IMR-90 (cell line): ENCODE results near the gene CALCOCO2. TPM values are rescaled to one million over a fixed set of nuclear protein-coding genes. Genes with fewer than 3 reads are reported as not detected.

Source experiments
- ATAC-seq: fragments of 200-7000 bp; cut with Tn5 transposase; 2 replicates; pipeline ENCODE4 v1.9.1; 2020; ENCODE audit warnings: low read depth, mild to moderate bottlenecking, moderate library complexity
- Bru-seq: library from RNA; stranded (reverse); fragments of 400-500 nt; gene quantifications from one replicate; lab custom pipeline; 2021; lab: Mats Ljungman, UMichigan
- BruChase-seq, 2 experiments: library from RNA; stranded (reverse); fragments of 400-500 nt; gene quantifications; one replicate each; lab custom pipeline; 2021; lab: Mats Ljungman, UMichigan
- BruUV-seq: library from RNA; stranded (reverse); fragments of 400-500 nt; replicated peaks from 2 replicates; lab custom pipeline; 2021; lab: Mats Ljungman, UMichigan
- CTCF ChIA-PET: fragments of 300-600 bp; formaldehyde crosslinking; extraction: SDS; loops from one replicate; lab custom pipeline; 2021; ENCODE audit warnings: antibody characterized with exemption; lab: Yijun Ruan, JAX
- POLR2A ChIA-PET: fragments of 300-600 bp; sonication (Branson Sonifier 250); formaldehyde crosslinking; loops from one replicate; lab custom pipeline; 2022; ENCODE audit warnings: antibody characterized with exemption; ENCODE audit not compliant: unreplicated experiment; lab: Charles Lee
- DNase-seq: peaks from one replicate; pipeline ENCODE4 v3.0.0; 2013
- H2AFZ ChIP-seq: replicated peaks from 2 replicates; pipeline ENCODE3; 2013; ENCODE audit warnings: low read length, mild to moderate bottlenecking; ENCODE audit not compliant: poor library complexity
- H2AK5ac ChIP-seq: 2 replicates; pipeline ENCODE4 v1.6.1; 2013; ENCODE audit warnings: low read depth, low read length, inconsistent platforms
- H2AK9ac ChIP-seq: replicated peaks from 2 replicates; pipeline ENCODE3; 2013; ENCODE audit warnings: mild to moderate bottlenecking, low read depth, low read length, moderate library complexity; ENCODE audit not compliant: poor library complexity
- H2BK120ac ChIP-seq: 2 replicates; pipeline ENCODE4 v1.6.1; 2013; ENCODE audit warnings: low read depth, low read length, inconsistent platforms
- H2BK15ac ChIP-seq: 3 replicates; pipeline ENCODE4 v1.6.1; 2013; ENCODE audit warnings: low read depth, low read length, inconsistent platforms
- H2BK20ac ChIP-seq: 2 replicates; pipeline ENCODE4 v1.6.1; 2013; ENCODE audit warnings: low read depth, mild to moderate bottlenecking, inconsistent platforms, low read length, moderate library complexity
- H2BK5ac ChIP-seq: 2 replicates; pipeline ENCODE4 v1.6.1; 2013; ENCODE audit warnings: mild to moderate bottlenecking, low read depth, low read length, inconsistent platforms; ENCODE audit not compliant: poor library complexity, severe bottlenecking
- H3K14ac ChIP-seq: replicated peaks from 2 replicates; pipeline ENCODE4 v1.6.1; 2013; ENCODE audit warnings: low read depth, low read length, inconsistent platforms
- H3K18ac ChIP-seq: 2 replicates; pipeline ENCODE4 v1.6.1; 2013; ENCODE audit warnings: low read depth, low read length, control low read depth
- H3K23ac ChIP-seq: 2 replicates; pipeline ENCODE4 v1.6.1; 2013; ENCODE audit warnings: low read depth, low read length, inconsistent platforms
- H3K27ac ChIP-seq: 2 replicates; pipeline ENCODE4 v1.5.1; 2013; ENCODE audit warnings: mild to moderate bottlenecking, control low read depth, low read length; ENCODE audit not compliant: insufficient read depth
- H3K27me3 ChIP-seq: 2 replicates; pipeline ENCODE4 v1.6.1; 2013; ENCODE audit warnings: low read length; ENCODE audit not compliant: control insufficient read depth, insufficient read depth
- H3K36me3 ChIP-seq: 2 replicates; pipeline ENCODE4 v1.6.1; 2013; ENCODE audit warnings: low read length, mixed read lengths; ENCODE audit not compliant: control insufficient read depth, insufficient read depth
- H3K4ac ChIP-seq: 2 replicates; pipeline ENCODE4 v1.6.1; 2013; ENCODE audit warnings: low read depth, low read length, inconsistent platforms
- H3K4me1 ChIP-seq: 2 replicates; pipeline ENCODE4 v1.6.1; 2013; ENCODE audit warnings: low read length, mixed read lengths; ENCODE audit not compliant: control insufficient read depth, insufficient read depth
- H3K4me2 ChIP-seq: 2 replicates; pipeline ENCODE4 v1.6.1; 2013; ENCODE audit warnings: low read depth, mild to moderate bottlenecking, control low read depth, low read length, moderate library complexity
- H3K4me3 ChIP-seq: 2 replicates; pipeline ENCODE4 v1.5.1; 2013; ENCODE audit warnings: low read depth, mild to moderate bottlenecking, control low read depth, low read length, moderate library complexity; ENCODE audit not compliant: insufficient read depth
- H3K56ac ChIP-seq: 2 replicates; pipeline ENCODE4 v1.6.1; 2013; ENCODE audit warnings: low read length, inconsistent platforms; ENCODE audit not compliant: insufficient read depth; ENCODE audit errors: extremely low read depth
- H3K79me1 ChIP-seq, 2 experiments: 2 replicates each; pipeline ENCODE4 v1.6.1; 2013; ENCODE audit warnings: low read length in 2 of 2, inconsistent platforms in 1 of 2, low read depth in 1 of 2
- H3K9ac ChIP-seq: 2 replicates; pipeline ENCODE4 v1.6.1; 2013; ENCODE audit warnings: low read depth, low read length, control low read depth
- H3K9me1 ChIP-seq: 2 replicates; pipeline ENCODE4 v1.6.1; 2013; ENCODE audit warnings: low read length, inconsistent platforms; ENCODE audit not compliant: insufficient read depth
- H3K9me3 ChIP-seq: 2 replicates; pipeline ENCODE4 v1.6.1; 2013; ENCODE audit warnings: low read length; ENCODE audit not compliant: control insufficient read depth, insufficient read depth
- H4K20me1 ChIP-seq: 2 replicates; pipeline ENCODE4 v1.6.1; 2013; ENCODE audit warnings: low read length, inconsistent platforms; ENCODE audit not compliant: insufficient read depth
- H4K5ac ChIP-seq: 2 replicates; pipeline ENCODE4 v1.6.1; 2013; ENCODE audit warnings: mild to moderate bottlenecking, low read depth, low read length, control low read depth
- H4K8ac ChIP-seq, 2 experiments: 2 replicates each; pipeline ENCODE4 v1.6.1; 2013; ENCODE audit warnings: low read depth in 2 of 2, low read length in 2 of 2, control low read depth in 1 of 2, inconsistent platforms in 1 of 2
- H4K91ac ChIP-seq: 2 replicates; pipeline ENCODE4 v1.6.1; 2013; ENCODE audit warnings: low read depth, low read length, inconsistent platforms; ENCODE audit not compliant: insufficient read depth
- CEBPB ChIP-seq: IDR thresholded peaks from 2 replicates; pipeline ENCODE4 v1.6.1; 2012; ENCODE audit warnings: low read depth, low read length, improper control_type of control experiment
- MAZ ChIP-seq: IDR thresholded peaks from 2 replicates; pipeline ENCODE4 v1.6.1; 2012; ENCODE audit warnings: low read depth, mild to moderate bottlenecking, low read length, improper control_type of control experiment, moderate library complexity, borderline replicate concordance
- MXI1 ChIP-seq: IDR thresholded peaks from 2 replicates; pipeline ENCODE4 v1.6.1; 2012; ENCODE audit warnings: low read depth, mild to moderate bottlenecking, low read length, moderate library complexity, borderline replicate concordance
- NFE2L2 ChIP-seq: fragments of 150-350 bp; IDR thresholded peaks from 2 replicates; pipeline ENCODE4 v1.6.1; 2016; ENCODE audit warnings: low read depth, mild to moderate bottlenecking, low read length
- POLR2A ChIP-seq: IDR thresholded peaks from 2 replicates; pipeline ENCODE4 v1.6.1; 2012; ENCODE audit warnings: mild to moderate bottlenecking, low read depth, low read length
- RAD21 ChIP-seq: IDR thresholded peaks from 2 replicates; pipeline ENCODE4 v1.6.1; 2012; ENCODE audit warnings: low read length, improper control_type of control experiment
- SMC3 ChIP-seq: fragments of 150-350 bp; IDR thresholded peaks from 2 replicates; pipeline ENCODE4 v1.6.1; 2016; ENCODE audit warnings: low read depth, mild to moderate bottlenecking, antibody characterized with exemption, low read length, moderate library complexity
- WGBS, 2 experiments: methylation state at CpG; one replicate each; pipeline versions ENCODE4 v1.1.5 to v1.1.7; 2013; ENCODE audit warnings: missing lambda C conversion rate in 2 of 2; ENCODE audit not compliant: insufficient read length in 1 of 2; ENCODE audit errors: extremely low coverage in 2 of 2; 5-methylcytosine and 5-hydroxymethylcytosine counted together
- dilution Hi-C: fragments of 300-500 bp; cut with HindIII; formaldehyde crosslinking; loops from one replicate; pipeline ENCODE4 v1.14.3; 2018; ENCODE audit warnings: low sequenced_read_pairs; ENCODE audit not compliant: unreplicated experiment
- in situ Hi-C: fragments of 300-500 bp; cut with MboI; formaldehyde crosslinking; loops from 3 replicates; pipeline ENCODE4 v1.14.3; 2019; ENCODE audit warnings: low sequenced_read_pairs, inconsistent platforms, mixed read lengths
- intact Hi-C: fragments of 100-400 bp; cut with micrococcal nuclease; formaldehyde crosslinking; loops from 2 replicates; pipeline ENCODE4 v1.10.0; 2022
- long read RNA-seq: library from polyadenylated mRNA; unstranded; transcript quantifications from one replicate; pipeline ENCODE4 v2.0.0, GENCODE V29; 2021; ENCODE audit not compliant: unreplicated experiment
- polyA plus RNA-seq, 3 experiments: library from polyadenylated mRNA; depleted of rRNA; stranded (reverse); fragments of >200 nt; gene quantifications; 2 replicates each; pipeline ENCODE4 v1.2.3, GENCODE V29; 2012; ENCODE audit warnings: low replicate concordance in 1 of 3
- total RNA-seq: library from RNA; depleted of rRNA; stranded (reverse); fragments of >200 nt; gene quantifications from 2 replicates; pipeline ENCODE4 v1.2.3, GENCODE V29; 2012; rRNA removed
- TF ChIP-seq, protein P1 (sequence below): fragments of 150-350 bp; IDR thresholded peaks from 2 replicates; pipeline ENCODE4 v1.6.1; 2017; ENCODE audit warnings: mild to moderate bottlenecking, antibody characterized with exemption, low read length, low read depth
- TF ChIP-seq, protein P2 (sequence below): fragments of 150-350 bp; IDR thresholded peaks from 2 replicates; pipeline ENCODE4 v1.6.1; 2016; ENCODE audit warnings: low read depth, mild to moderate bottlenecking, low read length, moderate library complexity, borderline replicate concordance

The CALCOCO2 gene, protein sequence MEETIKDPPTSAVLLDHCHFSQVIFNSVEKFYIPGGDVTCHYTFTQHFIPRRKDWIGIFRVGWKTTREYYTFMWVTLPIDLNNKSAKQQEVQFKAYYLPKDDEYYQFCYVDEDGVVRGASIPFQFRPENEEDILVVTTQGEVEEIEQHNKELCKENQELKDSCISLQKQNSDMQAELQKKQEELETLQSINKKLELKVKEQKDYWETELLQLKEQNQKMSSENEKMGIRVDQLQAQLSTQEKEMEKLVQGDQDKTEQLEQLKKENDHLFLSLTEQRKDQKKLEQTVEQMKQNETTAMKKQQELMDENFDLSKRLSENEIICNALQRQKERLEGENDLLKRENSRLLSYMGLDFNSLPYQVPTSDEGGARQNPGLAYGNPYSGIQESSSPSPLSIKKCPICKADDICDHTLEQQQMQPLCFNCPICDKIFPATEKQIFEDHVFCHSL
- 32.2 and 53.4 TPM in 2 replicates for total RNA-seq
- 31.1 and 35.9 TPM in 2 replicates for polyA plus RNA-seq (2012; rRNA removed)
- 6.7 and 15.7 TPM in 2 replicates for polyA plus RNA-seq (2012; cell fraction: cytosol; rRNA removed)
- polyA plus RNA-seq (2012; cell fraction: nucleus; rRNA removed; ENCODE audit: low replicate concordance) = 7.9 and 49.3 TPM in 2 replicates
- Bru-seq, nascent RNA = percentile 76 among the genes with signal in this experiment
- BruChase-seq, experiment 1, labeled RNA remaining after a 6-hour chase = percentile 89 among the genes with signal in this experiment
- percentile 78 among the genes with signal in this experiment for BruChase-seq, experiment 2, labeled RNA remaining after a 2-hour chase
- long read RNA-seq, transcript CALCOCO2-201 (13 exons, 3,682 nt) = major isoform, 57 of 68 reads
- long read RNA-seq, partial matches to known transcripts = 7 of 68 reads
- long read RNA-seq, other reads (novel, unspliced or antisense) = 4 of 68 reads

GRCh38 chr17:48830840-48831548 is at the start of gene CALCOCO2:
Gene CALCOCO2 (plus strand): TSS chr17:48831035. CDS start chr17:48841708, 10,673 bp downstream.
- Histone ChIP-seq H3K14ac (peak within 1 kb of the TSS; percentile 86), H3K79me1 (peaks cover 29 to 49% of the 10 kb centered on the region in 2 experiments), H3K9me3 (no peaks in the 10 kb centered on the region), H3K4me3 (peak within 1 kb of the TSS; percentile 95), H3K4me2 (peak within 1 kb of the TSS; percentile 98), H3K9me1 (peaks cover 4% of the 10 kb centered on the region), H3K27ac (peak within 1 kb of the TSS; percentile 87), H4K91ac (peak within 1 kb of the TSS; percentile 88), H3K36me3 (no peaks in the 10 kb centered on the region), H2AFZ (peak within 1 kb of the TSS; percentile 100), H3K18ac (peak within 1 kb of the TSS; percentile 82), H4K5ac (peak within 1 kb of the TSS; percentile 71), H2AK5ac (peak within 1 kb of the TSS; percentile 76; the same call in 1 of the 2 replicates), H3K27me3 (no peaks in the 10 kb centered on the region), H3K56ac (peak within 1 kb of the TSS; percentile 67; the same call in 1 of the 2 replicates), H2BK15ac (peak within 1 kb of the TSS; percentile 42; the same call in 1 of the 3 replicates), H2AK9ac (peak within 1 kb of the TSS; percentile 95), H2BK120ac (peak within 1 kb of the TSS; percentile 88), H3K4me1 (peaks cover 5% of the 10 kb centered on the region), H4K20me1 (peaks cover 15% of the 10 kb centered on the region; the same call in 1 of the 2 replicates), H3K23ac (peak within 1 kb of the TSS; percentile 97), H3K9ac (peak within 1 kb of the TSS; percentile 84), H2BK5ac (peak within 1 kb of the TSS; percentile 88), H3K4ac (peak within 1 kb of the TSS; percentile 91), H2BK20ac (no peak within 1 kb of the TSS), H4K8ac (peak within 1 kb of the TSS; percentile 12 to 90)
- ChIA-PET POLR2A (no interaction called here), CTCF (interaction anchor here (0.6 to 1.5 kb wide), 2 partner anchors 25 to 48 kb away, joined by 5 to 7 read pairs; no protein-coding TSS in a partner anchor)
- dilution Hi-C loops (no loop called here), intact Hi-C loops (no loop called here), in situ Hi-C loops (no loop called here)
- 0% methylated on average over 22 of the region's 48 CpGs; no CpG with 5 or more reads in 1 of the 2 experiments for WGBS, 2 experiments
- no TSS peak for BruUV-seq
- peak; percentile 99 for ATAC-seq
- peak; percentile 89 for DNase-seq
- TF ChIP-seq MXI1 = peak; percentile 53; the same call in 1 of the 2 replicates
- peak; percentile 98 for TF ChIP-seq CEBPB
- peak; percentile 55; the same call in 1 of the 2 replicates for TF ChIP-seq POLR2A
- TF ChIP-seq NFE2L2 = no peak
- TF ChIP-seq, protein P1, sequence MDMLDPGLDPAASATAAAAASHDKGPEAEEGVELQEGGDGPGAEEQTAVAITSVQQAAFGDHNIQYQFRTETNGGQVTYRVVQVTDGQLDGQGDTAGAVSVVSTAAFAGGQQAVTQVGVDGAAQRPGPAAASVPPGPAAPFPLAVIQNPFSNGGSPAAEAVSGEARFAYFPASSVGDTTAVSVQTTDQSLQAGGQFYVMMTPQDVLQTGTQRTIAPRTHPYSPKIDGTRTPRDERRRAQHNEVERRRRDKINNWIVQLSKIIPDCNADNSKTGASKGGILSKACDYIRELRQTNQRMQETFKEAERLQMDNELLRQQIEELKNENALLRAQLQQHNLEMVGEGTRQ = peak; percentile 28; the same call in 1 of the 2 replicates
- TF ChIP-seq RAD21 = no peak
- no peak for TF ChIP-seq SMC3
- TF ChIP-seq, protein P2, sequence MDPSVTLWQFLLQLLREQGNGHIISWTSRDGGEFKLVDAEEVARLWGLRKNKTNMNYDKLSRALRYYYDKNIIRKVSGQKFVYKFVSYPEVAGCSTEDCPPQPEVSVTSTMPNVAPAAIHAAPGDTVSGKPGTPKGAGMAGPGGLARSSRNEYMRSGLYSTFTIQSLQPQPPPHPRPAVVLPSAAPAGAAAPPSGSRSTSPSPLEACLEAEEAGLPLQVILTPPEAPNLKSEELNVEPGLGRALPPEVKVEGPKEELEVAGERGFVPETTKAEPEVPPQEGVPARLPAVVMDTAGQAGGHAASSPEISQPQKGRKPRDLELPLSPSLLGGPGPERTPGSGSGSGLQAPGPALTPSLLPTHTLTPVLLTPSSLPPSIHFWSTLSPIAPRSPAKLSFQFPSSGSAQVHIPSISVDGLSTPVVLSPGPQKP = no peak
- peak; percentile 76 for TF ChIP-seq MAZ
